AG09309 (cell line): Measurements from ENCODE around the gene CCDC107.

ENCODE experiments used
- DNase-seq: peaks from one replicate; pipeline ENCODE4 v3.0.0-alpha.2; 2010; ENCODE audit warnings: low read depth
- H3K4me3 ChIP-seq: 2 replicates; pipeline ENCODE4 v1.5.1; 2011; ENCODE audit warnings: mild to moderate bottlenecking, low read depth, low read length, moderate library complexity; ENCODE audit not compliant: control insufficient read depth
- TF ChIP-seq, protein P1 (sequence below): IDR thresholded peaks from 2 replicates; pipeline ENCODE4 v1.5.1; 2011; ENCODE audit warnings: mild to moderate bottlenecking, low read depth, low read length, inconsistent platforms; ENCODE audit not compliant: insufficient read depth, control insufficient read depth; ENCODE audit errors: missing control alignments

CCDC107 gene

DNA sequence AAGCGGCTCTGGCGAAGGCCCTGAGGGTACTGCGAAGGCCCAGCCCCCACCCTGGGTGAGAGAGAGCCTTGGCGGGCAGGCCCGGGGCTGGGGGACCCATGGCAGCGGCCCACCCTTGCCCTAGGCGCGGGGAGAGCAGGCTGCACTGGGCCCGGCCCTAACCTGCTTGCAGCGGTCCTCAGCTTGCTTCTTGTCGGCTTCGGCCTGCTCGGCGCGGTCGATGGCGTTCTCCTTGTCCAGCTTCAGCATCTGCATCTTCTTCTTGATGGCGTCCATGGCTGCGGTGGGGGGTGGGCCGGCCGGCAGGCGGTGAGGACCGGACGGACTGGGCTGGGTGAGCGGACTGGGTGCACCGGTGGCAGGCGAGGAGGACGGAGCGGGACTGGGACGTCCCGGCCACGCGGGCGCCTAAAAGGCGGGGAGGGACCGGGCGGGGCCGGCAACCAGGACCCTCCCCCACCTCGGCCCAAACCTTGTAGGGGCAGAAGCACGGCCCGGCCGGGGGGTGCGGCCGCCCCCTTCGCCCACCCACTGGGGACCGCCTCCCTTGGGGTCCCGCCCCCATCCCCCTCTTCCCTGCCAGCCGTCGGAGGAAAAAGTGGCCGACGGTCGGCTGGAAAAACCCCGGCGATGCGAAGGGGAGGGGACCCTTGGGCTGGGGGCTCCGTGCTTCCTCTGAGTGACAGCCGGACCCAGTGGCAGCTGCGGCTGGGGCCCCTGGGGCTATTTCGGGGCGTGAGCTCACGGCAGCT is 31.6 kb downstream of the CCDC107 start, which contains the start of gene TPM2:
Gene TPM2 (minus strand): TSS at position 384 of the 752 bp plus-strand sequence. CDS start 108 bp downstream, at position 276.
- H3K4me3 ChIP-seq, result peak within 1 kb of the TSS; percentile 81
- TF ChIP-seq, protein P1, sequence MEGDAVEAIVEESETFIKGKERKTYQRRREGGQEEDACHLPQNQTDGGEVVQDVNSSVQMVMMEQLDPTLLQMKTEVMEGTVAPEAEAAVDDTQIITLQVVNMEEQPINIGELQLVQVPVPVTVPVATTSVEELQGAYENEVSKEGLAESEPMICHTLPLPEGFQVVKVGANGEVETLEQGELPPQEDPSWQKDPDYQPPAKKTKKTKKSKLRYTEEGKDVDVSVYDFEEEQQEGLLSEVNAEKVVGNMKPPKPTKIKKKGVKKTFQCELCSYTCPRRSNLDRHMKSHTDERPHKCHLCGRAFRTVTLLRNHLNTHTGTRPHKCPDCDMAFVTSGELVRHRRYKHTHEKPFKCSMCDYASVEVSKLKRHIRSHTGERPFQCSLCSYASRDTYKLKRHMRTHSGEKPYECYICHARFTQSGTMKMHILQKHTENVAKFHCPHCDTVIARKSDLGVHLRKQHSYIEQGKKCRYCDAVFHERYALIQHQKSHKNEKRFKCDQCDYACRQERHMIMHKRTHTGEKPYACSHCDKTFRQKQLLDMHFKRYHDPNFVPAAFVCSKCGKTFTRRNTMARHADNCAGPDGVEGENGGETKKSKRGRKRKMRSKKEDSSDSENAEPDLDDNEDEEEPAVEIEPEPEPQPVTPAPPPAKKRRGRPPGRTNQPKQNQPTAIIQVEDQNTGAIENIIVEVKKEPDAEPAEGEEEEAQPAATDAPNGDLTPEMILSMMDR, result no peak
- DNase-seq, result no peak

DNA sequence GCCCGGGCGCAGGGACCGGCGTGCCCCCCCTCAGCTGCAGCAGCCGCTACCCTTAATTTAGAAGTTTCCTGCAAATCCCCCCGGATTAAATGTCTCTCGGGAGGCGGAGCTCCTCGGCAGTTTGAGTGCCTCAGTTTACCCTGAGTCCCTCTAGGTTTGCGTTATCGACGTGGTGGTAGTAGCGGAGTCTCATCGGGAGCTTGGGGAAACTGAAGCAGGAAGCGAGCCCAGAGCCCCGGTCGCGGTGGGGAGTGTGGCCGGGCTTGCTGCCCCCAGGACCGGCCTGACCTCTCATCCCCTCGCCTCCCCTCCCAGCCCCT is 32.2 kb downstream of the CCDC107 start:
- peak overlapping the region; percentile 81 for H3K4me3 ChIP-seq
- TF ChIP-seq, protein P1, result no peak
- DNase-seq, result no peak

DNA sequence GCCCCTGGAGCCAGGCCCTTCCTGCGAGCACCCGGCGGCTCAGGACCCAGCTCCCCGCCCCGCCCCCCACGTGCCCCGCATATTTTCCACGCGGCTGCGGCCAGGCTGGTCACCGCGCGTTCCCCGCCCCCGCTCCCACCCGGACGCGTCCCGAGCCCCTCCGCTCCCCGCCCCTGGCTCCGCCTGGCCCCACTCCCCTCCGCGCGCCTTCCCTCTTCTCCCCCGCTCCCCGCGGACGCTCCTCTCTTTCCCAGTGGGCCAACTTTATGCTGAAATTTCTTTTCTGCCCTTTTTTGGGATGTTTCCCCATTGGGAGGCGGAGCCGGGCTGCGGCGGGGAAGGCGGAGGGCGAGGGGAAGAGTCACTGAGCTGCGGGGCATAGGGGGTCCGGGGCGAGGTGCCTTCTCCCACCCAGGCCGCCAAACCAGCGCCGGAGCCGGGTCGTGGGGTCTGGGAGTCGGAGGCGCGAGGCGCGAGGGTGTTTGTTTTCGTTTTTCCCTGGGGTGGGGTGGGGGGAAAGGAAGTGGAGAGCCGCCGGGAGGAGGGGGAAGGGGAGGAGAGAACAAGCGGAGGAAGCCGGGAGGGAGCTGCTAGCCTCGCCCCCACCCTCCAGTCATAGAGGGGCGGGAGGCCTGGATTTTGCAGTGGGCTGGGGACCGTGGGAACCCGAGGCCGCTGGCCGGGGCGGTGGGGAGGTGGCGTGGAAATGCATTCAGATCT is 32.7 kb downstream of the CCDC107 start:
- no peak for DNase-seq
- H3K4me3 ChIP-seq, result peak overlapping the region; percentile 81
- TF ChIP-seq, protein P1, result no peak

DNA sequence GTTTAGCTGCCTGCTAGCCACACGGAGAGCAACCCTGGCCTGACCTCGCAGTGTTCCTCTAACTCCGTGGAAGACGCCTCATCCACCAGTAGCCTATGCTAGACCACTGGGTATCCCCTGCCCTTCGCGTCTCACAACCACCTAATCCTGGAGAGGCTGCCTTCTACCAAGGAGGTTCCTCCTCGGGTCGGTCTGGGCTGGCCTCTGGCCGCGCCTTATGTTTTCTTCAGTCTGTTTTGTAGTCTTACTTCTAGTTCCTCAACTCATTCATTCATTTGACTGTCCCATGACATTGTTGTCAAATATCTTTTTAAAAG is 33.2 kb downstream of the CCDC107 start:
- peak overlapping the region; percentile 81 for H3K4me3 ChIP-seq
- DNase-seq, result no peak
- TF ChIP-seq, protein P1, result no peak

DNA sequence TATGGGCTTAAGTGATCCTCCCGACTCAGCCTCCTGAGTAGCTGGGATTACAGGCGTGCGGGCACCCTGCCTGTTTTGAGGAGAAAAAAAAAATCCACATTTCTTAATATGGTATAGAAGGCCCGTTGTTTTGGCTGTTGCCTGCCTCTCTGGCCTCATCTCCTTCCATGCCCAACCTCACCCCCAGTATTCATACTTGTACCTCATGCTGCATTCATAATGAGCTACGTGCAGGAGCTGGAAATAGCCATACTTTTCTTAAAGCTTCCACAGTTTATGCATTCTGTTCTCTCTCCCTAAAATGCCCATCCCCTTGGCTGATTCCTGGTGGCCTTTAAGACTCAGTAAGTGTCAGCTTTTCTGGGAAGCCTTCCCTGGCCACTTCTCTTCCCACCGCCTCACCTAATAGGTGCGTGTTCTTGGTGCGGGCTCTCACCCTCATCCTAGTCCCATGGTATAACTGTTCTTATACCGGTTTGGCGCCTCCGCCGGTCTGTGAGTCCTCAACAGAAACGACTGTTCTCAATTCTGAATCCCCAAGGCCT is 33.7 kb downstream of the CCDC107 start:
- no peak for DNase-seq
- no peak overlapping the region for H3K4me3 ChIP-seq
- TF ChIP-seq, protein P1, result no peak

DNA sequence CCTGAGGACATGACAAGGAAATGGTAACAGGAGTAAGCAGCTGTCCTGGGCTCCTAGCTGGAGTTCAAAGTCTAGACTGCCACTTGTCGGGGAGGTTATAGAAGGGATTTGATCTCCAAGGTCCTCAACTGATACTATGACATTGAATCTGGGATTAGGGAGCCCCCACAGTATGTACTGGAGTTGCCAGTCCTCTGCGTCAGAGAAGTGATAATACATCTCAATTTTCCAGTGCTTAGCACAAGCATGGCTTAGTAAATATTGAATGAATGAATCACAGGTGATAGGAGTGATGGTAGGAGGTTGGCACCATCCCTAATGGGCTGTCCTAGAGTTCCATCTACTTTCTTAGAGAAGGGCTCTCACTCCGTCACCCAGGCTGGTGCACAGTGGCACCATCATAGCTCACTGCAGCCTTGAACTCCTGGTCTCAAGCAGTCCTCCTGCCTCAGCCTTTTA is 37.9 kb downstream of the CCDC107 start:
- H3K4me3 ChIP-seq, result no peak overlapping the region
- DNase-seq, result no peak
- TF ChIP-seq, protein P1, result no peak
